GM18519 (cell line): Measurements from ENCODE around the gene TNFRSF13B.

Source experiments
- ATAC-seq: cut with Tn5 transposase; IDR thresholded peaks from one replicate; pipeline ENCODE4 v1.9.1; 2021; ENCODE audit warnings: mild to moderate bottlenecking, moderate library complexity; ENCODE audit not compliant: unreplicated experiment, low FRiP score

The TNFRSF13B gene

GRCh38 chr17:16940116-16940881 is 31.6 kb downstream of the TNFRSF13B start:
- ATAC-seq = no peak

- no peak for ATAC-seq
Measured at GRCh38 chr17:16939606-16940115, 32.3 kb downstream of the TNFRSF13B start.

- no peak for ATAC-seq
Measured at GRCh38 chr17:16939208-16939576, 32.7 kb downstream of the TNFRSF13B start.

- ATAC-seq = no peak
Measured at GRCh38 chr17:16938496-16939207, 33.3 kb downstream of the TNFRSF13B start.

- no peak for ATAC-seq
Measured at GRCh38 chr17:16938031-16938430, 33.9 kb downstream of the TNFRSF13B start.

GRCh38 chr17:16937431-16937830 is 34.5 kb downstream of the TNFRSF13B start:
- ATAC-seq = no peak

- no peak for ATAC-seq
Measured at GRCh38 chr17:16936536-16937310, 35.2 kb downstream of the TNFRSF13B start.

- no peak for ATAC-seq
Measured at GRCh38 chr17:16935786-16936185, 36.1 kb downstream of the TNFRSF13B start.

- no peak for ATAC-seq
Measured at GRCh38 chr17:16935241-16935663, 36.7 kb downstream of the TNFRSF13B start.

GRCh38 chr17:16934836-16935235 is 37.1 kb downstream of the TNFRSF13B start:
- ATAC-seq = no peak

GRCh38 chr17:16934133-16934795 is 37.7 kb downstream of the TNFRSF13B start:
- no peak for ATAC-seq

GRCh38 chr17:16933317-16934132 is 38.4 kb downstream of the TNFRSF13B start:
- ATAC-seq = no peak

GRCh38 chr17:16932611-16933010 is 39.3 kb downstream of the TNFRSF13B start:
- no peak for ATAC-seq

- ATAC-seq = no peak
Measured at GRCh38 chr17:16932156-16932555, 39.8 kb downstream of the TNFRSF13B start.

- no peak for ATAC-seq
Measured at GRCh38 chr17:16931318-16932060, 40.4 kb downstream of the TNFRSF13B start.

- ATAC-seq = no peak
Measured at GRCh38 chr17:16930571-16931317, 41.2 kb downstream of the TNFRSF13B start.

GRCh38 chr17:16929757-16930520 is 42.0 kb downstream of the TNFRSF13B start:
- ATAC-seq = no peak
